Mammary epithelial cell (primary cell): ENCODE data around the gene BCORL1.

ENCODE experiments used
- CTCF ChIP-seq, 2 donors: IDR thresholded peaks in 1 of 2; conservative IDR thresholded peaks in 1 of 2; 2 replicates each; pipeline ENCODE4 v1.5.1; 2011 to 2012; ENCODE audit warnings: inconsistent platforms in 2 of 2, low read length in 2 of 2, mild to moderate bottlenecking in 2 of 2, control low read depth in 1 of 2, low read depth in 1 of 2; ENCODE audit not compliant: insufficient read depth in 1 of 2; ENCODE audit errors: extremely low read depth in 1 of 2
- EZH2 ChIP-seq: IDR thresholded peaks from 2 replicates; pipeline ENCODE4 v1.6.1; 2012; ENCODE audit warnings: low read length, inconsistent platforms, borderline replicate concordance

GRCh38 chrX:129984111-129984958, 1.9 kb downstream of the BCORL1 start:
- TF ChIP-seq CTCF (conservative IDR thresholded peaks at IDR 0.05 in 1 of 2, IDR thresholded peaks at IDR 0.05 in 1 of 2; ENCODE audit: extremely low read depth in 1 of 2, insufficient read depth in 1 of 2, low read depth in 1 of 2, low read length in 2 of 2), result no peak
- TF ChIP-seq EZH2, result no peak
